GM21515 (cell line): ENCODE measurements around the gene EPHA6.
"Not testable (repeated sequence)": the region's sequence is repeated elsewhere in the genome, so short reads cannot be mapped to it uniquely, and the experiment has no call there.

Experiments
- ATAC-seq: cut with Tn5 transposase; IDR thresholded peaks from one replicate; pipeline ENCODE4 v1.9.1; 2021; ENCODE audit not compliant: unreplicated experiment

Gene EPHA6

DNA sequence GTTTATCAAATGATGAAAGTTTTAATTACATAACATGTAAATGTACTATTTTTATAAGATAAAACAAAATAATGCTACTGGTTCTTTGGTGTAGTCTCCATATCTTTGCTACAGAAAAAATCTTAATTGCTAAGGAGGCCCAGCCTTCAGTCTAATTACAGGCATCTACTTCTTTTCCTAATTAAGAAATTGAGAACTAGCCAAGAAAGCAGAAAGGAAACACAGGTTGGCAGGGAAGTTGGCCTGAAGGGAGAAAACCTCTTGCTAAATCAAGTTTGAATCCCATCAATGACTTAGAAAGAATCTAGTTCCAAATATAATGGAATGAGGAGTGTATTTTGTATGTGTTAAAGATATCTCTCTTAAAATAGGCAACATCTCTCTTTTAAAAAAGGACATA lies 737.8 kb downstream of the EPHA6 start:
- no peak for ATAC-seq

DNA sequence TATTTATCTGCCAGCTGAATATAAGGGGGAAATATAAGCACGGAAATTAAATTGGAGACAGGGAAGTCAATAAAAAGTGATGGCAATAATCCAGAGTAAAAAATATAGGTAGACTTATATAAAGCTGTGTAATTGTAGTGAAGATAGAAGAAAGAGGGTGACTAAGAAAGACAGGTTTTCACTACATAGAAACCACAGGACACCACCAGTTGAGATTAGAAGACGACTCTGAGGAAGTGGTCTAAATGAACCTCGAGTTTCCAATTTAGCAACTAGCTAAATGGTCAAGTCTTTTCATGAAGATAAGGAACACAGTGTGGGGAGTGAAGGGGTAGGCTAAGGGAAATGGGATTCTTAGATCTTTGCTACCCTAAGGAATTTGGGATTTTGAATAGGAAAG lies 761.3 kb downstream of the EPHA6 start:
- ATAC-seq = no peak

DNA sequence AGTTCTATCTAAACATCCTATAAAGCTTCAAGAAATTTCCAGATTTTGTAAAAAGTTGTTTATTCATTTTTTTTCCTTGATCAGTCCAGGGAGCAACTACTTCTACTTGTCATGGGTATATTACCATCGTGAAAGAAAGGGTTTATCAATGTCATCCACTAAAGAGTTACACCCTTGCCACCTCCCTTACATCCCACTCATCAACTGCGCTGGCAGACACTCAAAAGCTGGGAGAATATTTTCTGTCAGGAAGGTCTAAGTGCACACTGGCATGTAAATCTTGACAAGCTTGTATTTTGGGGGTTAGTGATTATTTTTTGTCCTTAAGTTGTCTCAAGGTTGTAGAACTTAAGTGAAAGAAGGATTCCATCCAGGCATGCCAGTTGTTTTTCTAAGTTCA lies 761.8 kb downstream of the EPHA6 start:
- ATAC-seq = no peak

DNA sequence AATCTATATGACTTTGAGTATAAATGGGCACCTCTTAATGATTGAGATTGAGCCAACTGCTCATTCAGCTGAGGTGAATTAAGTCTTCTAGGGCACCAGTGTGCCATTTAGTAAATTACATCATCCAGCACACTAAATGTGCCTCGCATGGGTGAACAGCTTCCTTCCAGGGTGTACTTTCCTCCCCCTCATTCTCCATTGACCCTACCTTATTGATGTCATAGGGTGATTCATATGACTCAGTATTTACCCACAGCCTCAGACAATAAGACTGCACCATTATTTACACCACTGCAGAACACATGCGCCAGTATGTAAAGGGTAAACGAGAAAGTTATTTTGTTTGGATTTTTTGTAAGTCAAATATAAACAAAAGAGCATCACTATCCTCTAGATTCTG lies 765.0 kb downstream of the EPHA6 start:
- no peak for ATAC-seq

DNA sequence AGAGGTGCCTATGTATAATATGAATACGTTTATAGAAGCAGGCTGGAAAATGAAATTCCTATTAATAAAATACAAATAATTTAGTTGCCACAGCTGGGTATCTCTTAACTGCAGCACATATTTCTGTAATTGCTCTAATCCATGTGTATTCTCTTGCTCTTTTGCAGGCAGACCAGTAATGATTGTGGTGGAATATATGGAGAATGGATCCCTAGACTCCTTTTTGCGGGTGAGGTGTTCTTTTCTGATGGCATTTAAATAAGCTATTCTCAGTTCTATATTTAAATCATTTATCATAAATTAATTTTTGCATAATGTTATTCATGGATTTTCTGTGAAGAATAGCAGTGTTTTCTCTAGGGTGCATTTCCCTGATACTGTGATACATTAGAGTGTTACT lies 796.2 kb downstream of the EPHA6 start:
- no peak for ATAC-seq

DNA sequence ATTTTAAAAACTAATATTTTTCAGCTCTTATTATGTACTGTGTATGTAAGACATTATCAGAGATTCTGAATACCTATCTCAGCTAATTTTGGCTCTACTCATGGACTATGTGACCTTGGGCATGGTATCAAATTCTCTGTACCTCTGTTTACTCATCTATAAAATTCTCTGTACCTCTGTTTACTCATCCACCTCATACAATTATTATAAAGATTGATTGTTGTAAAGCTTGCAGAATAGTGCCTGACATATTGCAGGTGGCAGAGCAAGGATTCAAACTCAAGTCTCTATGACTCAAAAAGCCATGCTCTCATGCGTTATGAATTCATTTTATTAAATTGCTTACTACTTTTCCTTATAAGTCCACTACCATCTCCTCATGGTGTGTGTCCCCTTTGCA lies 798.2 kb downstream of the EPHA6 start:
- no peak for ATAC-seq

DNA sequence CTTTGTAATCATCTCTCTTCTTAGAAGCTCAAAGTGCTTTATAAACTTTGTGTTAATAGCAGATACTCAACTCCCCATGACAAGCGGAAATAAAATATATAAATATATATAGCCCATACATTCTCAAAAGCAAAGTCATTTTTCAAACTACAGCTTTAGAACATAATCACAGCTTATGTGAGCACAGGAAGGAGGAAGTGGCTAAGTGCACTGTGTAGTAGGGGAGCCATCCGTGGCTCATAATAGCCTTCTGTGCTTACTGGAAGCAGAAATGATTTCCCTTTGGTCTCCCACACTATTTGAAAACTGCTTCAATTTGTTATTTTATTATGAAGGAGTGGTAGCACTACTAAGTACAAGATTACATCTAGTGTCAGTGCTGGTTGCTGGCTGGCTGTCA lies 798.7 kb downstream of the EPHA6 start:
- no peak for ATAC-seq

DNA sequence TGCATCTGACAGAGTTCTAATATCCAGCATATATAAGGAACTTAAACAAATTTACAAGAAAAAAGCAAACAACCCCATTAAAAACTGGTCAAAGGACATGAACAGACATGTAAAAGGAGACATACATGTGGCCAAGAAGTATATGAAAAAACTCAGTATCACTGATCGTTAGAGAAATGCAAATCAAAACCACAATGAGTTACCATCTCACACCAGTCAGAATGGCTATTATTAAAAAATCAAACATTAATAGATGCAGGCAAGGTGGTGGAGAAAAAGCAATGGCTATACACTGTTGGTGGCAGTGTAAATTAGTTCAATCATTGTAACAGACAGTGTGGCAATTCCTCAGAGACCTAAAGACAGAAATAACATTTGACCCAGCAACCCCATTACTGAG lies 806.1 kb downstream of the EPHA6 start:
- not testable (repeated sequence) for ATAC-seq

DNA sequence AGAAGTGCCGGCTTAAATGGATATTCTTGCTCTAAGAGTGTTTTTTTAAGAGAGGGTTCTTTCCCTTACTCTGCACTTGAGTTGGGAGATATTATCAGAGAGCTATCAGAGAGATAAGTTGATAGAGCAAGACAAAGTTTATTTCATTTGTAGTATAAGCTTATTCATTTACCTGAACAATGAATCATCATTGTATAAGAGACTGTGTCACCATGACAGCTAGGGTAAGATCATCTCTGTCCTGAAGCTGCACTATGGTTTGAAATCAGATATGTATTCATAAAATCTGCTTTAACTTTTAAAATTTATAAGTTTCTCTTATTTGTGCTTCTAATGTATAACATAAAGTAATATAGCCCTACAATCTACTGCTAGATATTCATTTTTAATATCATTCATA lies 822.1 kb downstream of the EPHA6 start:
- ATAC-seq = no peak

DNA sequence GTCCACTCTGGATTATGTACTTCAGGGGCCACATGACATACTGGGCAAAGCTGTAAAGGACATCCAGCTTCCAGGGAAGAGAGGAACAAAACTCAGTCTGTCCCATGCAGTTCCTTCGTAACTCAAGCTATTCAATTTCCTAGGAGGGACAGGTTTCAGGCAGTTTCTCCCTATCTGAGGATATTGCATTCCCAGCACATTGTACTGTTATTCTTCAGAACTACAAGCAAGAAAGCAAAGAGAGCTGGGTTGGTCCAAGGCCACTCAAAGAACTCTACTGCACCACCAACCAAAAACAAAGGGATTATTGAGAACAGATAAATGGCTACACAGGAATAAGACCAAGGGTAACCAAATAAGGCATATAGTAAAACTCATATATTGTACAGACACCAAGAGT lies 832.5 kb downstream of the EPHA6 start:
- ATAC-seq = no peak

DNA sequence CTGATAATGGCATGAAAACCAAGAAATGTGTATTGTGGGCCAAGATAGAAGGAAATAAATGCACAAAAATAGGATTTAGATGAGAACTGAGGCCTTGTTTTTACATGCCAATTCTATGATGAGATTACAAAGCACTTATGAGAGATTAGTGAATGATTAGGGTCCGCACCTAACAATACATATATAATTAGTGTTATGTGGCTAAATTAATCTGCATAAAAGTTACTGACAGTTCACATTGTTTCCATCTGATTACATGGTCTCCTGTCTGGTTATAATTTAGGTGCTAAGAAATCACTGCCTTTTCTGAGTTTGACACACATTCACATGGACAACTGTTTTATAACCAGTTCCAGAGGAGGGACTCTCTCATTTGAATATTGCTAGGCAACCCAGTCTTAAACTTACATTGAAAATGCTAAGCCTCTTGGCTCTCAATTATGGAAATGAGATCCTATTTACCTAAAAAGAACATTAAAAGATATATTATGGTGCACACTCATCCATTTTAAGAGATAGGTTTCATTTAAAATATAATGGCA lies 833.1 kb downstream of the EPHA6 start:
- no peak for ATAC-seq

DNA sequence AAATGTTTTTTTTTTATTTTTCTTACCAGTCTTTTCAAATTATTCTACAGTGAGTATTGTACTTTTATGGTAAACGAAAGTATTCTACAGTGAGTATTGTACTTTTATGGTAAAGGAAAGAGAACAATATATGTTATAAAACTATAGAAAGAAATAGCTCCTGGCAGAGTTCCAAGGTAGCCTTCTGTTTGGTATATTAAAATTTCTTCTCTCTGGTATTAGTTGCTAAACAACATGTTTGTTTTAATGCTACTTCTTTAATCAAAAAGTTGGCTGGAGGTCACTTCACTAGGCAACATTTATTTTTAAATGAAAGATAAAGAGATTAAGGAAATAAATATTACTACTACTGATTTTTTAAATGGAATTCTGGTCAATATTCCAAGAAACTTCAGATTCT lies 841.6 kb downstream of the EPHA6 start:
- ATAC-seq = no peak

DNA sequence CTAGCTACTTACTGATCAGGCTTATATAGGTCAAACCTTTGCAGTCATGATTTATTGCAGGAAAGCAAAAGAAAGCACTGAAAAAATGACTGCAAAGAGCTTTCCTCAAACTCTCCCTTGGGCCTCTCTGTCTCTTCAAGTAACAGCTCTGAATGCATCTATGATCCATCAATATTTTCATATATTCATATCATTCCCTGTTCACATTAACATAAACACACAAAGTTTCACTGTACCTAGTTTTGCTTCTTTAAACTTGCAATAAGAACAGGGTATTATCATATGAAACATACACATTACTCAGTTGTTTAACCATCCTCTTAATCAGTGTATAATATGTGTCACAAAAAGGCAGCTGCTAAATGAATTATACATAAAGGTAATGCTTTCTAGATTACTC lies 842.2 kb downstream of the EPHA6 start:
- no peak for ATAC-seq

DNA sequence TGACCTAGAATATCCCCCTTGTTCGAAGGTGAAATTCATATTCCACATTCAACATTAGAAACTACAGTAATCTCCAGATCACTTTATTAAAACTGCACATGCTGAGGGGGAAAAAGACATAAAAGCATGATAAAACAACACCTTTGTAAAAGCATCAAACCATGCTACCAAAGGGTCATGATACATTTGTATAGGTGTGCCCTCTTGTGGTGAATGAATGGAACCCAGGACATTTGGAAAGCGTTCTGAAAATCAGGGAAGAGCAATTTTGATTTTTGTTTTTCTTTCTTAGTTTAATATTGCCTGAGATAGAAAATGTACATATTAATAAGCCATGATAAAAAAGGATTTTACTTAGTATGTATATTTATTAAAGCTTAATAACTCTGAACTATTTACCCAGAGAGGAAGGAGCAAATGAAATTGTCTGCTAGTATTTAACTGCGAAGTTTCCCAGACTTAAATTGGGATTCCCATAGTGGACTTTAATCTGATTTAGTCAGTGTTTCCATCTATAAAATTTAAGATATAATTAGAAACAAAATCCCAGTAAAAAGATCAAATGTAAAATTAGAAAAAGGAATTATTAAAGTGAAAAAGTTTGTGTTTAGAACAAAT lies 844.4 kb downstream of the EPHA6 start:
- ATAC-seq = peak; percentile 56

DNA sequence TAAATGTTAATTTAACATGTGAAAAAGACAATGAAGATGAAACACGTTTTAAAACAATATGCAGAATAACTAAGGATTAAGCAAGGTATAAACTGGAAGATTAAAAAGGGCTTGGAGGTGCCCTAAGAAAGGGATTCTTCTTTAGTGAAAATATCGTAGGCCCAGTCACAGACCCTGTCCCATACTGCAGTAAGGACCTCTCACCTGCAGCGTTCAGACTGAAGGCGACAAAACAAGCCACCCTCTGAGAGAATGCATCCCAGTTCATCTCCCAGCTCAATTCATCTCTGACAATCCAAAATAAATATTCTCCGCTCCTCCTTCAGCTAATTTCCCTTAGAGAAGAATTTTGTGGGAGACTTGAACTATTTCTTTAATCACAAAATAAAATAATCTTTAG lies 847.9 kb downstream of the EPHA6 start:
- no peak for ATAC-seq

DNA sequence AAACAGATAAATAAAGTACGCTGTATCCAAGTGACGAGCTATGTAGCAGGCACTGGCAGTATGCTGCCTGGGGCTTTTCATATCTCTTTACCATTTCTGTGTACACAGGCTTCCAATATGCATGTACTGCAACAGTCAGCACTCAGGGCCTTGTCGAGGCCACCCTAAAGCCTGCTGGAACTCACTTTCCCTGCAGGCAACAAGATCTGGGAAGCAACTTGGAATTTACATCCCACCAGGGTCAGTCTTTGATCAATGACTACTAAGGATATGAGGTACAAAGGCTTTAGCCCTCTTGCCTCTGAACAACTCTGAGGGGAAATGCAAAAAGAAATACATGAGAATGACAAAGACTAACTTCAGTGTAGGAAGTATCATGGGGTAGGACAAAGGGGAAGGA lies 848.4 kb downstream of the EPHA6 start:
- no peak for ATAC-seq

DNA sequence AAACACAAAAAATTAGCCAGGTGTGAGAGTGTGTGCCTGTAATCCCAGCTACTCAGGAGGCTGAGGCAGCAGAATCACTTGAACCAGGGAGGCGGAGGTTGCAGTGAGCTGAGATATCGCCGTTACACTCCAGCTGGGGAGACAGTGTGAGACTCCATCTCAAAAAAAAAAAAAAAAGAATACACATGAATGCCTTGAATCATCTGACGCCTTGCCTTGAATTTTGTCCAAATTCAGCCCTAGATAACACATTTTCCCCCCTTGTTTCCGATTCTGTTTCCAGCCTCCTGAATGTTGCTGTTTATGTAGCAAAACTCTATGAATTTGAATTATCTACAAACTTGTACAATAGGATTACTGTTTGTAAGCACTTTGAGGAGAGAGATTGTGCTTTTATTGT lies 851.5 kb downstream of the EPHA6 start:
- ATAC-seq = no peak

DNA sequence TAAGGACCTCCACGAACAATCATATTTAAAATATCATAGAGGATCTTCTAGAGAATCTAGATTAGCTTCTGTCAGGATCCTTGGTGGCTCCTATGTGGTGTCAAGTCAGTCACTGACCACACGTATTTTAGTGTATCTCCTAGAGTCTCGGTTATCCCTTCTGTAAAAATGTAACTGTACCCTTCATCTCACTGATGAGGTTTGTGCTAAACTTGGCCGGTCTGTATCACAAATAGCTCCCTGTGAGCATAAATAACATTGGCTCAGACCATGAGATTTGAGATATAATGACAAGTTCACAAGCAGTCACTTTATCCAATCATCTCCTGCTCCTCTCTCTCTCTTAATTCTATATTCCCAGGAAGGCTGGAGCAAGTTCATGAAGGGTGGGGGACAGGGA lies 856.6 kb downstream of the EPHA6 start:
- no peak for ATAC-seq

DNA sequence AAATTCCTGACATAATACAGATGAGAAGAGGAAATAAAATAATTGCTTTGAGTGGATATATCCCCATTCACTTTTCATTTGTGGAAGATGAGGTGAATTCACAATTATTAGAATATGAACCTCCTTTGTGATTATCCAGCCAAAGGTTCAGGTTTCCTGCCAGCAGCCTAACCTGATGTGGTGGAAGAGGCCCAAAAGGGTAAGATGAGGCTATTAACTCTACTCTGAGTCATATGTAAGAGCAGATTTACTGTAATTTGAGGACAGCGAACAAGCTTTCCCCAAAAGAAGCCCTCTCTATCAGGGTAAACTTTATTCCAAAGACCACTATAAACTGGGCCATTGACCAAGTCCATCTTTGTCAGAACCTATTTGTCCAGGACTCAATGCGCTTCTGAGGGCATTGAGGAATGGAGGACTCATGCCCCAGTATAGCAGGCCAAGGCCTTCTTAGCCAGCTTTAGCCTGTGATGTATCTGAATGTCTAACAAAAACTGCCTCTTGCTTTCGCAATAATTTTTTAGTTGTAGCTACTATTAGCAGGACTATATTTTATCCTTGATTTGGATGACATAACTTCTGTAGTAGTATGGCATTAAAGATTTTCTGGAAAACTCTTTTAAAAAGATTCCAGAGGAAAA lies 859.1 kb downstream of the EPHA6 start:
- ATAC-seq = no peak

DNA sequence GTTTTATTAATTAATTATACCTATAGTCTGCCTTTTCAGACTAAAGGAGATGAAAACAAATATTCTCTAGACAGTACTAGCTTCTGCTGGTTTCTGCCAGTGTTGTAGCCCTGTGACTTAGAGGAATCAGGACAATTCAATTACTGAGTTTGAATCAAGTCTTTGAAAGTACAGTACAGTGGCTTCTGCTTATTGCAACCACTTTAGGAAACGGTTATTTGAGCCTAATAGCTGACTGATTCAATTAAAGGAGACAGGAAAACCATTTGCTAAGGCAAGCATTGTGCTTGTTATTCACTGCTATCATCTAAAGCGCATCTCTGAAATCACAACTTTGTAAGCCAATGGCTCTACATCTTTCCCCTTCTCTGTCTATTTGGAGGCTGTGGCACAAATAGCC lies 860.1 kb downstream of the EPHA6 start:
- ATAC-seq = no peak

DNA sequence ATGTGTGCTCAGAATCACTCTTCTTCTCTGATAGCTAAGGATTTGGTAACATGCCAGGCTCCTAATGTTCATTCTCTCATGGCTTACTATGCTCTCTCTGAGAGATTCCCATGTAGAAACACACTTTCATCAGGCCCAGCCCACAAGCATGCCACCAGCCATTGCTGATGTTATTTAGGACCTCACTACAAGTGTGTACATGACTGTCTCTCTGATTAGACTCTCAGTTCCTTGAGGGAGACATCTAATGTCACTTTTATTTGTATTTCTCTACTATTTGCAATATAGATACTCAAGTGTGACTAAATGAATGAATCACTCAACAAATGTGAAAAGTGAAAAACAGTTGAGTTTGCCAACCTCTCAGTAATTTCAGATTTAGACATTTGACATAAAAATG lies 865.8 kb downstream of the EPHA6 start:
- ATAC-seq = no peak

DNA sequence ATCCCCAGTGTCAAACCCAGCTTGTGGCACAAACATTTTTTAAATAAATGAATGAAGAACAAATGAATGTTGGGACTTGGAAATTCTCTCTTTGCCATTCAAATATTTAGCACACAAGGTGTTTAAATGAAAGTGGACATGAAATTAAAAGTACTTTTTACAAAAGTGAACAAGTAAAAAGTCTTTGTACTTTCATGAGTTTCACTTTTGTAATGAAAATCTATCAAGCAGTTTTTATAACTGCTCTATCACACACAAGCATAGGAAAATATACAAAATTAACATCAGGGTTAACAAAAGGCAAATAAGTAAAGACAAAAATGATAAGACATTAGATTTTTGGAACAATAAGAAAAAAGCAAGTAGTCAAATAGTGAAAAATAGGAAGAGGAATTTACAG lies 866.3 kb downstream of the EPHA6 start:
- no peak for ATAC-seq

DNA sequence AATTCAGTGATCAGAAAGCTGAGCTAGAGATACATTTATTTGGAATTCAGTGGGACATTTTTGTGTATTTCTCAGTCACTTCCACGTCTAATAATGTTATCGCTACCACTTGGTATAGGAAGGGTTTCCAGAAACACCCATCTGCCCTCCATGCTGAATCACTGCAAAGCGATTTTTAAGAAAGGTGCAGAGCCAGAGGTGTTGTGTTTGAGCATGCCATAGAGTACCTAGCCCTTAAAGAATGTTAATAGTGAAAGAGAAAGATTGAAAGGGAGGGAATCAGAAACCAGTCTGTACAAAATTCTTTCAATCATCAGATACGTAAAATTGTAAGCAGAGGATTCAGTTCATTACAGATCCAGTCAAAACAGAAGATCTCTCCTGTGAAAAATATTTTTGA lies 870.1 kb downstream of the EPHA6 start:
- ATAC-seq = no peak
